Liver (tissue), 9 donors: ENCODE data around the gene ARRDC5. TPM values are rescaled to one million over a fixed set of nuclear protein-coding genes. Genes with fewer than 3 reads are reported as not detected.

ENCODE experiments used
- DNase-seq: peaks from one replicate; pipeline ENCODE4 v3.0.0-alpha.2; 2017; ENCODE audit warnings: low spot score
- H3K27ac ChIP-seq, 2 donors: one replicate each; pipeline ENCODE4 v1.7.0; 2013; ENCODE audit warnings: inconsistent platforms in 2 of 2, low read length in 2 of 2, control low read depth in 1 of 2, low read depth in 1 of 2, mild to moderate bottlenecking in 1 of 2
- H3K27me3 ChIP-seq, 4 donors: one replicate each; pipeline versions ENCODE4 v1.6.1 to v1.7.0; 2013; ENCODE audit warnings: low read length in 3 of 4, inconsistent platforms in 1 of 4, mild to moderate bottlenecking in 1 of 4, moderate library complexity in 1 of 4; ENCODE audit not compliant: control insufficient read depth in 4 of 4, insufficient read depth in 4 of 4
- H3K36me3 ChIP-seq, 4 donors: one replicate each; pipeline versions ENCODE4 v1.6.1 to v1.7.0; 2013; ENCODE audit warnings: low read length in 3 of 4, mild to moderate bottlenecking in 3 of 4, low read depth in 1 of 4, moderate library complexity in 1 of 4; ENCODE audit not compliant: control insufficient read depth in 4 of 4, insufficient read depth in 3 of 4
- H3K4me1 ChIP-seq, 4 donors: one replicate each; pipeline versions ENCODE4 v1.6.1 to v1.7.0; 2013; ENCODE audit warnings: low read length in 3 of 4, mild to moderate bottlenecking in 3 of 4, moderate library complexity in 1 of 4; ENCODE audit not compliant: control insufficient read depth in 4 of 4, insufficient read depth in 4 of 4
- H3K4me3 ChIP-seq, 3 donors: one replicate each; pipeline versions ENCODE4 v1.6.1 to v1.7.0; 2013; ENCODE audit warnings: low read length in 3 of 3, control low read depth in 1 of 3, low read depth in 1 of 3, mild to moderate bottlenecking in 1 of 3
- H3K9ac ChIP-seq, 2 donors: one replicate each; pipeline ENCODE4 v1.7.0; 2013; ENCODE audit warnings: low read length in 2 of 2, mild to moderate bottlenecking in 2 of 2, moderate library complexity in 2 of 2, control low read depth in 1 of 2, low read depth in 1 of 2
- H3K9me3 ChIP-seq, 4 donors: one replicate each; pipeline versions ENCODE4 v1.6.1 to v1.7.0; 2013; ENCODE audit warnings: low read length in 3 of 4; ENCODE audit not compliant: control insufficient read depth in 4 of 4
- EGR1 ChIP-seq, 2 donors: IDR thresholded peaks; 2 replicates each; pipeline ENCODE4 v1.6.1; 2016 to 2018; ENCODE audit warnings: antibody characterized with exemption in 2 of 2, low read depth in 2 of 2
- FOXA1 ChIP-seq: IDR thresholded peaks from 2 replicates; pipeline ENCODE4 v1.6.1; 2016; ENCODE audit warnings: antibody characterized with exemption
- FOXA2 ChIP-seq: IDR thresholded peaks from 2 replicates; pipeline ENCODE4 v1.6.1; 2016; ENCODE audit warnings: antibody characterized with exemption
- GABPA ChIP-seq, 2 donors: IDR thresholded peaks in 1 of 2; conservative IDR thresholded peaks in 1 of 2; 2 replicates each; pipeline ENCODE4 v1.6.1; 2016; ENCODE audit warnings: antibody characterized with exemption in 2 of 2, mild to moderate bottlenecking in 1 of 2, moderate library complexity in 1 of 2
- HNF4A ChIP-seq, 2 donors: conservative IDR thresholded peaks; 2 replicates each; pipeline ENCODE4 v1.6.1; 2016; ENCODE audit warnings: antibody characterized with exemption in 2 of 2, mild to moderate bottlenecking in 2 of 2
- HNF4G ChIP-seq: IDR thresholded peaks from 2 replicates; pipeline ENCODE4 v1.6.1; 2016; ENCODE audit warnings: antibody characterized with exemption
- JUND ChIP-seq, 2 donors: IDR thresholded peaks; 2 replicates each; pipeline ENCODE4 v1.6.1; 2016; ENCODE audit warnings: antibody characterized with exemption in 2 of 2
- NR2F2 ChIP-seq: IDR thresholded peaks from 2 replicates; pipeline ENCODE4 v1.6.1; 2016; ENCODE audit warnings: antibody characterized with exemption
- RAD21 ChIP-seq, 2 donors: IDR thresholded peaks; 2 replicates each; pipeline ENCODE4 v1.6.1; 2016; ENCODE audit warnings: antibody characterized with exemption in 2 of 2, mild to moderate bottlenecking in 2 of 2
- RXRA ChIP-seq, 2 donors: IDR thresholded peaks; 2 replicates each; pipeline ENCODE4 v1.6.1; 2017 to 2018; ENCODE audit warnings: antibody characterized with exemption in 2 of 2, mild to moderate bottlenecking in 1 of 2
- SP1 ChIP-seq: IDR thresholded peaks from 2 replicates; pipeline ENCODE4 v1.6.1; 2018; ENCODE audit warnings: antibody characterized with exemption, mild to moderate bottlenecking
- TAF1 ChIP-seq: conservative IDR thresholded peaks from 2 replicates; pipeline ENCODE4 v1.6.1; 2016; ENCODE audit warnings: antibody characterized with exemption, mild to moderate bottlenecking
- YY1 ChIP-seq: IDR thresholded peaks from 2 replicates; pipeline ENCODE4 v1.6.1; 2016; ENCODE audit warnings: antibody characterized with exemption, mild to moderate bottlenecking
- WGBS: extraction: QIAGEN DNeasy Blood & Tissue Kit; methylation state at CpG from one replicate; pipeline ENCODE4 v1.1.7; 2013; 5-methylcytosine and 5-hydroxymethylcytosine counted together
- polyA plus RNA-seq, 2 donors: library from polyadenylated mRNA; stranded (reverse) in 1 of 2; unstranded in 1 of 2; fragments of 200-250 nt in 1 of 2; fragments of >200 nt in 1 of 2; fragmentation: Nextera tagmentation in 1 of 2; extraction: Ambion mirVana in 1 of 2; gene quantifications; one replicate each; pipeline versions ENCODE4 v1.2.1 to v1.2.3, GENCODE V29; 2013 to 2015
- total RNA-seq, 2 donors: library from RNA; depleted of rRNA; stranded (reverse); fragments of >200 nt; gene quantifications; one replicate each; pipeline ENCODE4 v1.2.3, GENCODE V29; 2014
- TF ChIP-seq, protein P1 (sequence below): IDR thresholded peaks from 2 replicates; pipeline ENCODE4 v1.6.1; 2016; ENCODE audit warnings: antibody characterized with exemption, mild to moderate bottlenecking
- TF ChIP-seq, protein P2 (sequence below): IDR thresholded peaks from 2 replicates; pipeline ENCODE4 v1.6.1; 2016; ENCODE audit warnings: antibody characterized with exemption
- TF ChIP-seq, protein P3 (sequence below): fragments of 150-350 bp; IDR thresholded peaks from 2 replicates; pipeline ENCODE4 v1.5.1; 2017; ENCODE audit warnings: improper control_type of control experiment, low read depth, low read length; ENCODE audit not compliant: missing input control
- TF ChIP-seq, protein P4 (sequence below): IDR thresholded peaks from 2 replicates; pipeline ENCODE4 v1.6.1; 2016; ENCODE audit warnings: antibody characterized with exemption
- TF ChIP-seq, protein P5 (sequence below): IDR thresholded peaks from 2 replicates; pipeline ENCODE4 v1.6.1; 2016; ENCODE audit warnings: antibody characterized with exemption
- donor health status: healthy.
- donor health status: healthy.
- donor health status: healthy.
- donor health status: healthy.
- donor health status: healthy.

ARRDC5 gene
- total and polyA plus RNA-seq, 4 donors, result 0.05 to 0.25 TPM; not detected in 2

DNA sequence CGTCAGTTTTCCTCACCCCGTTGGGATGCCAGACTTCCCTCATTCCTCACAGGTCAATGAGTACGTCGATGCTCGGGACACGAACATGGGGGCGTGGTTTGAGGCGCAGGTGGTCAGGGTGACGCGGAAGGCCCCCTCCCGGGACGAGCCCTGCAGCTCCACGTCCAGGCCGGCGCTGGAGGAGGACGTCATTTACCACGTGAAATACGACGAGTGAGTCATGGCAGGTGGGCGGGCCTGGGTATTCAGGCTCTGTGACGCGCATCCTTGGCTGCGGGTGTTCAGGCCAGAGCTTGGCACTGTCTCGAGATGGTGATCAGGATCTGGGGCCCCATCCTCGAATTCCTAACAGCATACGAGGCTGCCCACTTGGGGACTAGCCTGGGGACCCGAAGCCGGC is 28.0 kb upstream of the ARRDC5 start:
- WGBS, result 96% methylated on average over 28 of the region's 28 CpGs
- TF ChIP-seq, protein P1, sequence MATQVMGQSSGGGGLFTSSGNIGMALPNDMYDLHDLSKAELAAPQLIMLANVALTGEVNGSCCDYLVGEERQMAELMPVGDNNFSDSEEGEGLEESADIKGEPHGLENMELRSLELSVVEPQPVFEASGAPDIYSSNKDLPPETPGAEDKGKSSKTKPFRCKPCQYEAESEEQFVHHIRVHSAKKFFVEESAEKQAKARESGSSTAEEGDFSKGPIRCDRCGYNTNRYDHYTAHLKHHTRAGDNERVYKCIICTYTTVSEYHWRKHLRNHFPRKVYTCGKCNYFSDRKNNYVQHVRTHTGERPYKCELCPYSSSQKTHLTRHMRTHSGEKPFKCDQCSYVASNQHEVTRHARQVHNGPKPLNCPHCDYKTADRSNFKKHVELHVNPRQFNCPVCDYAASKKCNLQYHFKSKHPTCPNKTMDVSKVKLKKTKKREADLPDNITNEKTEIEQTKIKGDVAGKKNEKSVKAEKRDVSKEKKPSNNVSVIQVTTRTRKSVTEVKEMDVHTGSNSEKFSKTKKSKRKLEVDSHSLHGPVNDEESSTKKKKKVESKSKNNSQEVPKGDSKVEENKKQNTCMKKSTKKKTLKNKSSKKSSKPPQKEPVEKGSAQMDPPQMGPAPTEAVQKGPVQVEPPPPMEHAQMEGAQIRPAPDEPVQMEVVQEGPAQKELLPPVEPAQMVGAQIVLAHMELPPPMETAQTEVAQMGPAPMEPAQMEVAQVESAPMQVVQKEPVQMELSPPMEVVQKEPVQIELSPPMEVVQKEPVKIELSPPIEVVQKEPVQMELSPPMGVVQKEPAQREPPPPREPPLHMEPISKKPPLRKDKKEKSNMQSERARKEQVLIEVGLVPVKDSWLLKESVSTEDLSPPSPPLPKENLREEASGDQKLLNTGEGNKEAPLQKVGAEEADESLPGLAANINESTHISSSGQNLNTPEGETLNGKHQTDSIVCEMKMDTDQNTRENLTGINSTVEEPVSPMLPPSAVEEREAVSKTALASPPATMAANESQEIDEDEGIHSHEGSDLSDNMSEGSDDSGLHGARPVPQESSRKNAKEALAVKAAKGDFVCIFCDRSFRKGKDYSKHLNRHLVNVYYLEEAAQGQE, result no peak
- TF ChIP-seq TAF1 (no peak), FOXA1 (no peak), YY1 (no peak), HNF4G (no peak)
- Histone ChIP-seq H3K27me3 (no peaks in the 10 kb centered on the region), H3K36me3 (no peaks in the 10 kb centered on the region), H3K9me3 (no peaks in the 10 kb centered on the region), H3K4me3 (no peak overlapping the region), H3K27ac (no peak overlapping the region), H3K9ac (no peak overlapping the region), H3K4me1 (no peaks in the 10 kb centered on the region)
- no peak for DNase-seq

DNA sequence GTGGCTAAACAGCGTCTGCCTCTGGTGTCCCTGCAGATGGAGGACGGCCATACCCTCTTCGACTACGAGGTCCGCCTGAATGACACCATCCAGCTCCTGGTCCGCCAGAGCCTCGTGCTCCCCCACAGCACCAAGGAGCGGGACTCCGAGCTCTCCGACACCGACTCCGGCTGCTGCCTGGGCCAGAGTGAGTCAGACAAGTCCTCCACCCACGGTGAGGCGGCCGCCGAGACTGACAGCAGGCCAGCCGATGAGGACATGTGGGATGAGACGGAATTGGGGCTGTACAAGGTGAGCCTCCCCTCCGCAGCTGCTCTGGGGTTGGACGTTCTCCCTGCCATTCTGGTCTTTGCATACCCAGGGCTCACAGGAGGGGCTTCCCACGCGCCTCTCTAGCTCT is 26.5 kb upstream of the ARRDC5 start:
- no peaks in the 10 kb centered on the region for H3K27me3 ChIP-seq
- no peaks in the 10 kb centered on the region for H3K9me3 ChIP-seq
- WGBS, result 96% methylated on average over 22 of the region's 22 CpGs
- no peak for DNase-seq
- H3K27ac ChIP-seq, result no peak overlapping the region
- H3K36me3 ChIP-seq, result no peaks in the 10 kb centered on the region
- no peak overlapping the region for H3K9ac ChIP-seq
- H3K4me1 ChIP-seq, result no peaks in the 10 kb centered on the region
- no peak overlapping the region for H3K4me3 ChIP-seq
- TF ChIP-seq, protein P2, sequence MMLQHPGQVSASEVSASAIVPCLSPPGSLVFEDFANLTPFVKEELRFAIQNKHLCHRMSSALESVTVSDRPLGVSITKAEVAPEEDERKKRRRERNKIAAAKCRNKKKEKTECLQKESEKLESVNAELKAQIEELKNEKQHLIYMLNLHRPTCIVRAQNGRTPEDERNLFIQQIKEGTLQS, result no peak
- TF ChIP-seq RAD21 (IDR thresholded peaks at IDR 0.05) (no peak), HNF4A (conservative IDR thresholded peaks at IDR 0.05) (no peak), YY1 (no peak), SP1 (no peak), HNF4G (no peak), JUND (IDR thresholded peaks at IDR 0.05) (no peak), EGR1 (IDR thresholded peaks at IDR 0.05; ENCODE audit: low read depth in 2 of 2) (no peak), TAF1 (no peak), FOXA1 (no peak), GABPA (IDR thresholded peaks at IDR 0.05 in 1 of 2, conservative IDR thresholded peaks at IDR 0.05 in 1 of 2) (no peak), RXRA (IDR thresholded peaks at IDR 0.05) (no peak), NR2F2 (no peak), FOXA2 (no peak)
- TF ChIP-seq, protein P3, sequence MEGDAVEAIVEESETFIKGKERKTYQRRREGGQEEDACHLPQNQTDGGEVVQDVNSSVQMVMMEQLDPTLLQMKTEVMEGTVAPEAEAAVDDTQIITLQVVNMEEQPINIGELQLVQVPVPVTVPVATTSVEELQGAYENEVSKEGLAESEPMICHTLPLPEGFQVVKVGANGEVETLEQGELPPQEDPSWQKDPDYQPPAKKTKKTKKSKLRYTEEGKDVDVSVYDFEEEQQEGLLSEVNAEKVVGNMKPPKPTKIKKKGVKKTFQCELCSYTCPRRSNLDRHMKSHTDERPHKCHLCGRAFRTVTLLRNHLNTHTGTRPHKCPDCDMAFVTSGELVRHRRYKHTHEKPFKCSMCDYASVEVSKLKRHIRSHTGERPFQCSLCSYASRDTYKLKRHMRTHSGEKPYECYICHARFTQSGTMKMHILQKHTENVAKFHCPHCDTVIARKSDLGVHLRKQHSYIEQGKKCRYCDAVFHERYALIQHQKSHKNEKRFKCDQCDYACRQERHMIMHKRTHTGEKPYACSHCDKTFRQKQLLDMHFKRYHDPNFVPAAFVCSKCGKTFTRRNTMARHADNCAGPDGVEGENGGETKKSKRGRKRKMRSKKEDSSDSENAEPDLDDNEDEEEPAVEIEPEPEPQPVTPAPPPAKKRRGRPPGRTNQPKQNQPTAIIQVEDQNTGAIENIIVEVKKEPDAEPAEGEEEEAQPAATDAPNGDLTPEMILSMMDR, result no peak
- TF ChIP-seq, protein P4, sequence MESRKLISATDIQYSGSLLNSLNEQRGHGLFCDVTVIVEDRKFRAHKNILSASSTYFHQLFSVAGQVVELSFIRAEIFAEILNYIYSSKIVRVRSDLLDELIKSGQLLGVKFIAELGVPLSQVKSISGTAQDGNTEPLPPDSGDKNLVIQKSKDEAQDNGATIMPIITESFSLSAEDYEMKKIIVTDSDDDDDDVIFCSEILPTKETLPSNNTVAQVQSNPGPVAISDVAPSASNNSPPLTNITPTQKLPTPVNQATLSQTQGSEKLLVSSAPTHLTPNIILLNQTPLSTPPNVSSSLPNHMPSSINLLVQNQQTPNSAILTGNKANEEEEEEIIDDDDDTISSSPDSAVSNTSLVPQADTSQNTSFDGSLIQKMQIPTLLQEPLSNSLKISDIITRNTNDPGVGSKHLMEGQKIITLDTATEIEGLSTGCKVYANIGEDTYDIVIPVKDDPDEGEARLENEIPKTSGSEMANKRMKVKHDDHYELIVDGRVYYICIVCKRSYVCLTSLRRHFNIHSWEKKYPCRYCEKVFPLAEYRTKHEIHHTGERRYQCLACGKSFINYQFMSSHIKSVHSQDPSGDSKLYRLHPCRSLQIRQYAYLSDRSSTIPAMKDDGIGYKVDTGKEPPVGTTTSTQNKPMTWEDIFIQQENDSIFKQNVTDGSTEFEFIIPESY, result no peak
- TF ChIP-seq, protein P1, result no peak
- TF ChIP-seq, protein P5, sequence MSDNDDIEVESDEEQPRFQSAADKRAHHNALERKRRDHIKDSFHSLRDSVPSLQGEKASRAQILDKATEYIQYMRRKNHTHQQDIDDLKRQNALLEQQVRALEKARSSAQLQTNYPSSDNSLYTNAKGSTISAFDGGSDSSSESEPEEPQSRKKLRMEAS, result no peak
